Activated B cell treated with CpG ODN at 0.5 μM for 24 hours (primary cell): Measurements from ENCODE around the gene GPR141. TPM values are rescaled to one million over a fixed set of nuclear protein-coding genes. Genes with fewer than 3 reads are reported as not detected.

Experiments used
- ATAC-seq: fragments of 200-7000 bp; cut with Tn5 transposase; one replicate; pipeline ENCODE4 v1.10.0; 2021; ENCODE audit warnings: low read depth, mild to moderate bottlenecking, moderate library complexity
- CTCF ChIA-PET: fragments of 350-600 bp; sonication (Branson Sonifier 250); formaldehyde crosslinking; loops from one replicate; lab custom pipeline; 2021; ENCODE audit warnings: antibody characterized with exemption; lab: Charles Lee
- POLR2A ChIA-PET: fragments of 350-600 bp; sonication (Branson Sonifier 250); formaldehyde crosslinking; loops from one replicate; lab custom pipeline; 2021; ENCODE audit warnings: antibody characterized with exemption; lab: Charles Lee
- DNase-seq: peaks from one replicate; pipeline ENCODE4 v3.0.0; 2022
- H3K27ac Mint-ChIP-seq: one replicate; pipeline ENCODE4 v1.8.0; 2020; ENCODE audit warnings: mixed read lengths
- H3K27me3 Mint-ChIP-seq: one replicate; pipeline ENCODE4 v1.8.0; 2021; ENCODE audit warnings: mixed read lengths
- H3K36me3 Mint-ChIP-seq: one replicate; pipeline ENCODE4 v1.8.0; 2021; ENCODE audit warnings: low read depth, mixed read lengths
- H3K4me1 Mint-ChIP-seq: one replicate; pipeline ENCODE4 v1.8.0; 2021; ENCODE audit warnings: mixed read lengths
- H3K4me3 Mint-ChIP-seq: one replicate; pipeline ENCODE4 v1.8.0; 2020; ENCODE audit warnings: mild to moderate bottlenecking, mixed read lengths
- H3K9me3 Mint-ChIP-seq: one replicate; pipeline ENCODE4 v1.8.0; 2020; ENCODE audit warnings: mixed read lengths
- intact Hi-C: fragments of 100-400 bp; cut with micrococcal nuclease; formaldehyde crosslinking; loops from one replicate; pipeline ENCODE4 v1.15.1; 2024
- total RNA-seq: library from RNA; stranded (reverse); gene quantifications from 2 replicates; pipeline ENCODE4 v1.2.3, GENCODE V29; 2022
- TF ChIP-seq, protein P1 (sequence below): fragments of 200-600 bp; IDR thresholded peaks from one replicate; pipeline ENCODE4 v1.8.0; 2022; ENCODE audit warnings: antibody characterized with exemption, mild to moderate bottlenecking

The GPR141 gene
- total RNA-seq, 1 donor from 2014 or later, result not detected

DNA sequence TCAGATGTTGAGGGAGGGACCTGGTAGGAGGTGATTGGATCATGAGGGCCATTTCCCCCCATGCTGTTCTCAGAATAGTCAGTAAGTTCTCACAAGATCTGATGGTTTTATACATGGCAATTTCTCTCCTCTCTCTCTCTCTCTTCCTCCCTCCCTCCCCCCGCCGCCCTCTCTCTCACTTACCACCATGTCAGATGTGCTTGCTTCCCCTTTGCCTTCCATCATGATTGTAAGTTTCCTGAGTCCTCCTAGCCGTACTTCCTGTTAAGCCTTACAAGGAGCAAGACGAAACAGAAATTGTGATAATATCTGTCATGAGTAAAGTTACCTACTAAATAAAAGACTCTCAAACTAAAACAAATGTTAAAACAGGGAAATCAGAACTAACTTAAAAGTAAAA is 19.9 kb upstream of the GPR141 start:
- Mint-ChIP-seq H3K27ac (no peak overlapping the region), H3K36me3 (no peaks in the 10 kb centered on the region), H3K9me3 (no peaks in the 10 kb centered on the region), H3K4me1 (peaks cover 6% of the 10 kb centered on the region), H3K4me3 (no peak overlapping the region), H3K27me3 (peaks cover 59% of the 10 kb centered on the region)
- DNase-seq, result no peak
- no peak for ATAC-seq
- TF ChIP-seq, protein P1, sequence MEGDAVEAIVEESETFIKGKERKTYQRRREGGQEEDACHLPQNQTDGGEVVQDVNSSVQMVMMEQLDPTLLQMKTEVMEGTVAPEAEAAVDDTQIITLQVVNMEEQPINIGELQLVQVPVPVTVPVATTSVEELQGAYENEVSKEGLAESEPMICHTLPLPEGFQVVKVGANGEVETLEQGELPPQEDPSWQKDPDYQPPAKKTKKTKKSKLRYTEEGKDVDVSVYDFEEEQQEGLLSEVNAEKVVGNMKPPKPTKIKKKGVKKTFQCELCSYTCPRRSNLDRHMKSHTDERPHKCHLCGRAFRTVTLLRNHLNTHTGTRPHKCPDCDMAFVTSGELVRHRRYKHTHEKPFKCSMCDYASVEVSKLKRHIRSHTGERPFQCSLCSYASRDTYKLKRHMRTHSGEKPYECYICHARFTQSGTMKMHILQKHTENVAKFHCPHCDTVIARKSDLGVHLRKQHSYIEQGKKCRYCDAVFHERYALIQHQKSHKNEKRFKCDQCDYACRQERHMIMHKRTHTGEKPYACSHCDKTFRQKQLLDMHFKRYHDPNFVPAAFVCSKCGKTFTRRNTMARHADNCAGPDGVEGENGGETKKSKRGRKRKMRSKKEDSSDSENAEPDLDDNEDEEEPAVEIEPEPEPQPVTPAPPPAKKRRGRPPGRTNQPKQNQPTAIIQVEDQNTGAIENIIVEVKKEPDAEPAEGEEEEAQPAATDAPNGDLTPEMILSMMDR, result no peak
- ChIA-PET POLR2A (no interaction called here), CTCF (no interaction called here)
- intact Hi-C loops, result no loop called here

DNA sequence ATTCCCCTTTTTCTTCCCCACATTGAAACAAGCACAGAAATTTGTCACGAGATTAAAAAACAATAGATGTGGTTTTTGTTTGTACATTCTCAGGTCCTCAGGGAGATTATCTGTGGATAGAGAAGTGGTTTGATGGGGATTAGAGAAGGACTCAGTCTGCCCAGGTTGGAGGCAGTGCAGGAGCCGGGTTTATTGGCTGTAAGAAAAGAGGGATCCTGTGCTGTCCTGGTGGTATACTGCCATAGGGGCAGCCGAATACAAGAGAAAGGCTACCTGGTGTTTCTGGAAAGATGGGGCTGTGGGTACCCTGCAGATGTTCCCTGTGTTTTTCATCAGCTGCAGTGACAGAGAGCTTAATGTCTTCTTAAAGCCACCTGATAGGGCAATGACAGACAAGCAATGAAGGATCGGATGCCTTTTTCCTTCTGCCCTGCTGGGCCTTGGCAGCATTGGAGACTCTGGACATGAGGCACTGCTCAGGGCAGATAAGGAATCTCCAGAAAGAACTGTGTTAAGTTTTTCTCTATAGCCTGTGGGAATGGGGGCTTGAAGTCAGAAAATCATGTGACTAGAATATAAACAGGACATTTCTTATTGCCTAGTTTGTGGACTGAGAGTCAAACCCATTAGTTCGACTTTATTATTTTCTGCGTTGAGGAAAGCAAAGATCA is 18.1 kb upstream of the GPR141 start:
- ATAC-seq (no peak), DNase-seq (no peak)
- ChIA-PET POLR2A (interaction anchor here (0.5 kb wide), 1 partner anchor 660 kb away, joined by 4 read pairs; no protein-coding TSS in a partner anchor), CTCF (no interaction called here)
- Mint-ChIP-seq H3K27ac (no peak overlapping the region), H3K36me3 (no peaks in the 10 kb centered on the region), H3K9me3 (no peaks in the 10 kb centered on the region), H3K4me3 (no peak overlapping the region), H3K4me1 (peaks cover 6% of the 10 kb centered on the region), H3K27me3 (peaks cover 60% of the 10 kb centered on the region)
- intact Hi-C loops, result no loop called here
- TF ChIP-seq, protein P1, result no peak

DNA sequence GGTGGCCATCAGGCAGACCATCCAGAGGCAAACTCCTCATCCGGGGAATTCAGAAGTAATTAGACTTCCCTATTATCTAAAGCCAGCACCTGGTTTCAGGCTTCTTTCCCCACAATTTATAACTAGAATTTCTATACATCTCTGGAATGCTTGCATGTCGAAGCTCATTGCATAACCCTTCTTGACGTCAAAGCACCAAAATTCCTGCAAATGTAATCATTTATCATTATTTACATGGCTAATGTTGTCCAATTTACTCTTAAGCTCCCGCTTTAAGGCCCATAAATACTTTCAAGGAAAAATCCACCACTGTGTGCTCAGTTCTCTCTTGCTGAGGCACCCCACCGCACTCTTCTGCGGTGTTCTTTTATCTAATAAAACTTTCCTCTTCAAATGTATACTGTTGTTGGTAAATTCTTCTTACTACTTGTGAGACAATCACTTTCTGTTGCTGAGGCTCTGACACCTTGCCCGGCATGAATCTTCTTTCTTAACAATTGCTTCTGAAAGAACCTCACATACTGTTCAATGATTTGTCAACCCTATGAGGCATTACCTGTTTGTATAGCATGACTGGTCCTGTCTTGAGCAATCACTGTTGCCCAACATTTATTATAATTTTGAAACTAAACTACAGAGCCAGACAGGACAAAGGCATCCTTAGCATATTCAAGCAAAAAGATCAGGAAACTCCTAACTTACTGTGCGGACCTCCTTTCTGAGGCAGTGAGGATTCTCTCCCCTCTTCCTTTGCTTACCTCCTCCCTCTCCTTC is 17.4 kb upstream of the GPR141 start:
- DNase-seq, result no peak
- Mint-ChIP-seq H3K4me3 (no peak overlapping the region), H3K4me1 (peaks cover 6% of the 10 kb centered on the region), H3K36me3 (no peaks in the 10 kb centered on the region), H3K9me3 (no peaks in the 10 kb centered on the region), H3K27me3 (peaks cover 60% of the 10 kb centered on the region), H3K27ac (no peak overlapping the region)
- ChIA-PET POLR2A (no interaction called here), CTCF (no interaction called here)
- ATAC-seq, result no peak
- TF ChIP-seq, protein P1, result no peak
- intact Hi-C loops, result no loop called here

DNA sequence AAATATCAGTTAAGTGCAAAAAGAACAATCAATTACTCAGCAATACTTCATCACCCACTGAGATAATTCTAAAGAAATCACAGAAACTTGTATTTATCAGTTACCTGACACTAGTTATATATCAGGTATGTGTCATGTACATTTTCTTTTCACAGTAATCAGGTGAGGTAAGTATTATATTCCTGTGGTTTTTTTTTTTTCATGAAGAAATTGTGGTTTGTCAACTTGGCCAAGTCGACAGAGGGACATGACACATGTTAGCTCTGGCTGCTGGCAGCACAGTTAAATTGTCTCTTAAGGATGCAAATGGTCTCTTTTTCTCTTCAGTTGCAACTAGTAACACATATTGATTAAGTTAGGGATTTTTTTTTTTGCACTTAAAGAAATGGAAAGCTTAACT is 13.7 kb upstream of the GPR141 start:
- intact Hi-C loops, result no loop called here
- Mint-ChIP-seq H3K4me3 (no peak overlapping the region), H3K9me3 (no peaks in the 10 kb centered on the region), H3K36me3 (no peaks in the 10 kb centered on the region), H3K27me3 (peaks cover 63% of the 10 kb centered on the region), H3K27ac (no peak overlapping the region), H3K4me1 (peaks cover 4% of the 10 kb centered on the region)
- ChIA-PET CTCF (no interaction called here), POLR2A (no interaction called here)
- TF ChIP-seq, protein P1, result no peak
- DNase-seq (no peak), ATAC-seq (no peak)

DNA sequence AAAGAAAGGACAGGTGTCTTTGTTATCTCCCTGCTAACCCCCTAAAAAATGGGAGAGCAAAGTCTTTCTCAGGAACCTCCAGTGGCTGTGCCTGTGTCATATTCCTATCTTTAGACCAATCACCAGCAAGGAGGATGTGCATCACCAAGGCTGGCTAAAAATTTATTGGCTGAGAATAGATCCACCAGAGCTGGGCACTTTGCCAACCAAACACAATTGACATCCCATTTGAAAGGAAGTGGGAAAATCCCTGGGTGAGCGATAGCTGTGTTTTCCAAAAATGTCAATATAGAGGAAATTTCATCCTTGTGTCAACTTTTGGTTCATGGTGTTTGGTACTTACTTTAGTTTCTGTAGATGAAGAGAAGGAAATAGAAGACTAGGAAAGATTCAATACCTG is 13.1 kb upstream of the GPR141 start:
- no peak for ATAC-seq
- Mint-ChIP-seq H3K4me3 (no peak overlapping the region), H3K4me1 (peaks cover 7% of the 10 kb centered on the region), H3K27ac (no peak overlapping the region), H3K27me3 (peaks cover 63% of the 10 kb centered on the region), H3K9me3 (no peaks in the 10 kb centered on the region), H3K36me3 (no peaks in the 10 kb centered on the region)
- CTCF ChIA-PET, result no interaction called here
- TF ChIP-seq, protein P1, result no peak
- POLR2A ChIA-PET, result no interaction called here
- intact Hi-C loops, result no loop called here
- no peak for DNase-seq
